Endothelial cell of umbilical vein (primary cell): Measurements from ENCODE around the gene CBLB.

ENCODE experiments used
- CTCF ChIP-seq, 2 donors: IDR thresholded peaks; 1 replicate in 1 of 2; 2 replicates in 1 of 2; pipeline ENCODE4 v1.5.1; 2011; ENCODE audit warnings: low read length in 2 of 2, mild to moderate bottlenecking in 2 of 2, moderate library complexity in 2 of 2, control low read depth in 1 of 2, inconsistent platforms in 1 of 2, low read depth in 1 of 2; ENCODE audit not compliant: insufficient read depth in 1 of 2; ENCODE audit errors: extremely low read depth in 1 of 2
- POLR2A ChIP-seq: IDR thresholded peaks from 2 replicates; pipeline ENCODE4 v1.6.1; 2012; ENCODE audit warnings: low read depth, mild to moderate bottlenecking, control low read depth, low read length

- TF ChIP-seq POLR2A, result no peak
- TF ChIP-seq CTCF (IDR thresholded peaks at IDR 0.05; ENCODE audit: extremely low read depth in 1 of 2, insufficient read depth in 1 of 2, low read depth in 1 of 2, low read length in 2 of 2), result no peak
Measured at GRCh38 chr3:105799286-105799685, 69.5 kb downstream of the CBLB start.
